H9 (cell line): ENCODE results near the gene CACNA1A. TPM values are rescaled to one million over a fixed set of nuclear protein-coding genes. Genes with fewer than 3 reads are reported as not detected.

ENCODE experiments used
- DNase-seq: peaks from one replicate; pipeline ENCODE4 v3.0.0-alpha.2; 2017
- H2AFZ ChIP-seq: one replicate; pipeline ENCODE4 v1.6.1; 2013; ENCODE audit warnings: mild to moderate bottlenecking, low read length, control low read depth, moderate library complexity
- H2AK5ac ChIP-seq: 2 replicates; pipeline ENCODE4 v1.6.1; 2013; ENCODE audit warnings: low read length, control low read depth, mixed read lengths; ENCODE audit not compliant: insufficient read length
- H2BK120ac ChIP-seq: one replicate; pipeline ENCODE4 v1.6.1; 2013; ENCODE audit warnings: low read depth, mild to moderate bottlenecking, low read length, control low read depth, inconsistent platforms; ENCODE audit not compliant: poor library complexity, severe bottlenecking
- H2BK12ac ChIP-seq: 2 replicates; pipeline ENCODE4 v1.6.1; 2013; ENCODE audit warnings: low read length, control low read depth, mixed read lengths, low read depth; ENCODE audit not compliant: insufficient read length
- H2BK15ac ChIP-seq: 2 replicates; pipeline ENCODE4 v1.6.1; 2013; ENCODE audit warnings: low read depth, low read length, control low read depth
- H2BK20ac ChIP-seq: one replicate; pipeline ENCODE4 v1.6.1; 2013; ENCODE audit warnings: low read depth, mild to moderate bottlenecking, low read length, control low read depth, inconsistent platforms; ENCODE audit not compliant: poor library complexity, severe bottlenecking
- H2BK5ac ChIP-seq: 2 replicates; pipeline ENCODE4 v1.6.1; 2013; ENCODE audit warnings: low read length, control low read depth, mixed read lengths; ENCODE audit not compliant: insufficient read length
- H3K14ac ChIP-seq: 2 replicates; pipeline ENCODE4 v1.6.1; 2013; ENCODE audit warnings: low read length, control low read depth; ENCODE audit not compliant: insufficient read depth
- H3K18ac ChIP-seq: 2 replicates; pipeline ENCODE4 v1.6.1; 2013; ENCODE audit warnings: low read depth, mild to moderate bottlenecking, mixed read lengths, low read length, control low read depth; ENCODE audit not compliant: insufficient read length
- H3K23ac ChIP-seq: 2 replicates; pipeline ENCODE4 v1.6.1; 2013; ENCODE audit warnings: low read length, control low read depth, mixed read lengths, low read depth; ENCODE audit not compliant: insufficient read length
- H3K23me2 ChIP-seq: 2 replicates; pipeline ENCODE4 v1.6.1; 2013; ENCODE audit warnings: low read depth, mild to moderate bottlenecking, mixed read lengths, low read length, control low read depth; ENCODE audit not compliant: insufficient read length, poor library complexity, severe bottlenecking
- H3K27ac ChIP-seq: 2 replicates; pipeline ENCODE4 v1.5.1; 2013; ENCODE audit warnings: low read length, control low read depth, mixed read lengths, low read depth; ENCODE audit not compliant: insufficient read length
- H3K27me3 ChIP-seq: 2 replicates; pipeline ENCODE4 v1.6.1; 2013; ENCODE audit warnings: low read length, control low read depth, inconsistent platforms; ENCODE audit not compliant: insufficient read depth
- H3K4ac ChIP-seq: 2 replicates; pipeline ENCODE4 v1.6.1; 2013; ENCODE audit warnings: low read depth, mild to moderate bottlenecking, control low read depth, inconsistent platforms, low read length, moderate library complexity
- H3K4me1 ChIP-seq: 2 replicates; pipeline ENCODE4 v1.6.1; 2013; ENCODE audit warnings: low read length, control low read depth, inconsistent platforms; ENCODE audit not compliant: insufficient read depth
- H3K4me2 ChIP-seq: 2 replicates; pipeline ENCODE4 v1.6.1; 2013; ENCODE audit warnings: low read length, control low read depth, mixed read lengths; ENCODE audit not compliant: insufficient read length, insufficient read depth
- H3K56ac ChIP-seq: 2 replicates; pipeline ENCODE4 v1.6.1; 2013; ENCODE audit warnings: low read depth, mild to moderate bottlenecking, mixed read lengths, low read length, control low read depth; ENCODE audit not compliant: insufficient read length
- H3K79me1 ChIP-seq: 2 replicates; pipeline ENCODE4 v1.6.1; 2013; ENCODE audit warnings: low read depth, mild to moderate bottlenecking, moderate library complexity, low read length, control low read depth, inconsistent platforms; ENCODE audit not compliant: insufficient read depth, poor library complexity, severe bottlenecking
- H3K79me2 ChIP-seq: 2 replicates; pipeline ENCODE4 v1.6.1; 2013; ENCODE audit warnings: low read length, control low read depth, inconsistent platforms; ENCODE audit not compliant: insufficient read depth
- H3K9ac ChIP-seq: 2 replicates; pipeline ENCODE4 v1.6.1; 2013; ENCODE audit warnings: low read length, control low read depth, mixed read lengths; ENCODE audit not compliant: insufficient read length; ENCODE audit errors: extremely low read depth
- H3K9me3 ChIP-seq: one replicate; pipeline ENCODE4 v1.6.1; 2013; ENCODE audit warnings: low read depth, low read length, inconsistent platforms; ENCODE audit not compliant: control insufficient read depth
- H3T11ph ChIP-seq: one replicate; pipeline ENCODE4 v1.6.1; 2013; ENCODE audit warnings: mild to moderate bottlenecking, low read length, control low read depth, inconsistent platforms
- H4K20me1 ChIP-seq: one replicate; pipeline ENCODE4 v1.6.1; 2013; ENCODE audit not compliant: control insufficient read depth, insufficient read length, insufficient read depth
- H4K5ac ChIP-seq: 2 replicates; pipeline ENCODE4 v1.6.1; 2013; ENCODE audit warnings: low read depth, mild to moderate bottlenecking, mixed read lengths, low read length, control low read depth; ENCODE audit not compliant: insufficient read length
- H4K8ac ChIP-seq: replicated peaks from 2 replicates; pipeline ENCODE4 v1.6.1; 2013; ENCODE audit warnings: low read length, control low read depth, mixed read lengths, low read depth; ENCODE audit not compliant: insufficient read length
- H4K91ac ChIP-seq: 2 replicates; pipeline ENCODE4 v1.6.1; 2013; ENCODE audit warnings: low read depth, mild to moderate bottlenecking, moderate library complexity, mixed read lengths, low read length, control low read depth; ENCODE audit not compliant: insufficient read length
- H3K27ac Mint-ChIP-seq, 3 experiments: 2 replicates in 2 of 3; 3 replicates in 1 of 3; pipeline ENCODE4 v1.8.0; 2020 to 2021; ENCODE audit warnings: mixed read lengths in 3 of 3, mild to moderate bottlenecking in 1 of 3, moderate library complexity in 1 of 3
- H3K27me3 Mint-ChIP-seq: 2 replicates; pipeline ENCODE4 v1.8.0; 2021; ENCODE audit warnings: low read depth, mild to moderate bottlenecking, moderate library complexity, mixed read lengths
- H3K36me3 Mint-ChIP-seq, 3 experiments: 2 replicates in 2 of 3; 3 replicates in 1 of 3; pipeline ENCODE4 v1.8.0; 2020 to 2021; ENCODE audit warnings: low read depth in 3 of 3, mixed read lengths in 3 of 3; ENCODE audit not compliant: insufficient read depth in 1 of 3
- H3K4me1 Mint-ChIP-seq, 2 experiments: 2 replicates each; pipeline ENCODE4 v1.8.0; 2020; ENCODE audit warnings: mixed read lengths in 2 of 2
- H3K4me3 Mint-ChIP-seq, 2 experiments: 2 replicates in 1 of 2; 3 replicates in 1 of 2; pipeline ENCODE4 v1.8.0; 2020 to 2021; ENCODE audit warnings: mild to moderate bottlenecking in 2 of 2, mixed read lengths in 2 of 2, moderate library complexity in 1 of 2
- H3K9me3 Mint-ChIP-seq, 2 experiments: 2 replicates in 1 of 2; 3 replicates in 1 of 2; pipeline ENCODE4 v1.8.0; 2020; ENCODE audit warnings: mild to moderate bottlenecking in 2 of 2, mixed read lengths in 2 of 2, moderate library complexity in 1 of 2
- CTCF ChIP-seq: fragments of 200-600 bp; sonication (generic); conservative IDR thresholded peaks from 3 replicates; pipeline ENCODE4 v1.8.0; 2021; ENCODE audit warnings: antibody characterized with exemption, mild to moderate bottlenecking
- WGBS: extraction: QIAGEN DNeasy Blood & Tissue Kit; methylation state at CpG from one replicate; pipeline ENCODE4 v1.1.7; 2013; ENCODE audit warnings: missing lambda C conversion rate, low lambda C conversion rate, mixed read lengths; ENCODE audit not compliant: insufficient read length; ENCODE audit errors: extremely low coverage; 5-methylcytosine and 5-hydroxymethylcytosine counted together
- total RNA-seq: library from RNA; stranded (reverse); gene quantifications from 2 replicates; pipeline ENCODE4 v1.2.1, GENCODE V29; 2021

The CACNA1A gene
- total RNA-seq, 1 experiment from 2014 or later, result 8.0 TPM

DNA sequence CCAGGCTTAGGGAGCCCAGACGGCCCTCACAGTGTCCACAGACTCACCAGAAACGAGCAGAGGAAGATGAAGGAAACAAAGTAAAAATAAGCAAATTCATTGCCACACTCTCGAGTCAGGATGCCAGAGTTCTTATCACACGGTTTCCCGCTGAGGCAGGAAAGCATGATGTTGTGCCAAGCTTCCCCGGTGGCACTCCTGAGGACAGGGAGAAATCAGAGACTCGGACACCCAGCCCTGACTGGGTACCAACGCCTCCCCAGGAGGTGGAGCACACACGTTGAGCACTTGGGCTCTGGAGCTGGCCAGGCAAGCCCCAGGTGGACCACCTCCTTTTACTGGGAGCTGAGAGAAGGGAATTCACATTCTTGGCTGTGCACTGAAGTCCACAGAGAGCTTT is 274.6 kb downstream of the CACNA1A start:
- no peak overlapping the region for H3K27ac ChIP-seq
- peaks cover 9 to 25% (median 15%) of the 10 kb centered on the region in 3 experiments for H3K36me3 Mint-ChIP-seq
- H4K5ac ChIP-seq, result no peak overlapping the region
- no CpG with 5 or more reads among the region's 9 CpGs for WGBS
- H4K91ac ChIP-seq, result peak overlapping the region; percentile 4
- H3K4ac ChIP-seq, result no peak overlapping the region
- no peak overlapping the region for H3K4me2 ChIP-seq
- H2BK120ac ChIP-seq, result no peak overlapping the region
- no peak overlapping the region for H3K4me3 Mint-ChIP-seq
- no peaks in the 10 kb centered on the region; the same call in 1 of the 2 replicates for H3K4me1 ChIP-seq
- no peak overlapping the region for H3K27ac Mint-ChIP-seq
- no peak overlapping the region for H3T11ph ChIP-seq
- no peak overlapping the region for H4K8ac ChIP-seq
- no peak overlapping the region for H3K23ac ChIP-seq
- H3K18ac ChIP-seq, result no peak overlapping the region
- no peak overlapping the region for H3K9ac ChIP-seq
- no peak overlapping the region for H2AK5ac ChIP-seq
- no peaks in the 10 kb centered on the region for H3K23me2 ChIP-seq
- H3K27me3 Mint-ChIP-seq, result no peaks in the 10 kb centered on the region; the same call in none of the 2 replicates
- peaks cover 12 to 15% of the 10 kb centered on the region in 2 experiments for H3K4me1 Mint-ChIP-seq
- no peak overlapping the region for H3K56ac ChIP-seq
- TF ChIP-seq CTCF, result no peak
- H4K20me1 ChIP-seq, result no peaks in the 10 kb centered on the region
- H3K14ac ChIP-seq, result no peak overlapping the region; the same call in 1 of the 2 replicates
- no peaks in the 10 kb centered on the region for H3K9me3 ChIP-seq
- no peak overlapping the region for H2BK5ac ChIP-seq
- no peaks in the 10 kb centered on the region for H3K79me2 ChIP-seq
- H2BK15ac ChIP-seq, result no peak overlapping the region
- no peak overlapping the region for H2AFZ ChIP-seq
- H3K79me1 ChIP-seq, result no peaks in the 10 kb centered on the region
- H2BK12ac ChIP-seq, result no peak overlapping the region
- peaks cover 16 to 17% of the 10 kb centered on the region in 2 experiments for H3K9me3 Mint-ChIP-seq
- no peak for DNase-seq
- H3K27me3 ChIP-seq, result no peaks in the 10 kb centered on the region
- no peak overlapping the region for H2BK20ac ChIP-seq
